Subcutaneous abdominal adipose tissue (tissue), 5 donors: Measurements from ENCODE around the gene ELOVL1.

Experiments
- H3K27ac ChIP-seq: one replicate; pipeline ENCODE4 v1.7.0; 2013; ENCODE audit warnings: low read depth, mild to moderate bottlenecking, inconsistent platforms, low read length, moderate library complexity
- H3K27me3 ChIP-seq, 5 donors: one replicate each; pipeline ENCODE4 v1.7.0; 2013; ENCODE audit warnings: low read length in 5 of 5, inconsistent platforms in 1 of 5; ENCODE audit not compliant: control insufficient read depth in 5 of 5, insufficient read depth in 4 of 5
- H3K36me3 ChIP-seq, 5 donors: one replicate each; pipeline ENCODE4 v1.7.0; 2013; ENCODE audit warnings: low read length in 5 of 5; ENCODE audit not compliant: control insufficient read depth in 5 of 5, insufficient read depth in 5 of 5
- H3K4me1 ChIP-seq, 5 donors: one replicate each; pipeline ENCODE4 v1.7.0; 2013; ENCODE audit warnings: low read length in 5 of 5, mild to moderate bottlenecking in 3 of 5, moderate library complexity in 1 of 5; ENCODE audit not compliant: control insufficient read depth in 5 of 5, insufficient read depth in 5 of 5
- H3K4me3 ChIP-seq, 5 donors: one replicate each; pipeline ENCODE4 v1.7.0; 2013; ENCODE audit warnings: low read length in 5 of 5, low read depth in 1 of 5
- H3K9ac ChIP-seq, 5 donors: one replicate each; pipeline ENCODE4 v1.7.0; 2013; ENCODE audit warnings: low read length in 5 of 5, mild to moderate bottlenecking in 4 of 5, moderate library complexity in 3 of 5
- H3K9me3 ChIP-seq, 5 donors: one replicate each; pipeline ENCODE4 v1.7.0; 2013; ENCODE audit warnings: low read length in 5 of 5; ENCODE audit not compliant: control insufficient read depth in 5 of 5
- donor health status: healthy.
- donor health status: healthy.
- donor health status: healthy.
- donor health status: healthy.
- donor health status: healthy.

The ELOVL1 gene

GRCh38 chr1:43321331-43321891, 46.4 kb downstream of the ELOVL1 start:
- Histone ChIP-seq H3K36me3 (peaks cover 0 to 71% (median 47%) of the 10 kb centered on the region in 5 donors), H3K4me3 (no peak overlapping the region), H3K9me3 (peaks cover 0 to 10% (median 6%) of the 10 kb centered on the region in 5 donors), H3K27me3 (no peaks in the 10 kb centered on the region), H3K9ac (no peak overlapping the region), H3K4me1 (peaks cover 3 to 29% (median 21%) of the 10 kb centered on the region in 5 donors), H3K27ac (no peak overlapping the region)

GRCh38 chr1:43319766-43320165, 48.0 kb downstream of the ELOVL1 start:
- peaks cover 0 to 79% (median 47%) of the 10 kb centered on the region in 5 donors for H3K36me3 ChIP-seq
- no peak overlapping the region for H3K9ac ChIP-seq
- no peak overlapping the region for H3K4me3 ChIP-seq
- peaks cover 0 to 6% (median 3%) of the 10 kb centered on the region in 5 donors for H3K9me3 ChIP-seq
- no peaks in the 10 kb centered on the region for H3K27me3 ChIP-seq
- H3K4me1 ChIP-seq = peaks cover 6 to 44% (median 32%) of the 10 kb centered on the region in 5 donors
- no peak overlapping the region for H3K27ac ChIP-seq

- H3K36me3 ChIP-seq = peaks cover 0 to 74% (median 45%) of the 10 kb centered on the region in 5 donors
- H3K27me3 ChIP-seq = no peaks in the 10 kb centered on the region
- no peak overlapping the region for H3K27ac ChIP-seq
- H3K4me3 ChIP-seq = no peak overlapping the region
- H3K4me1 ChIP-seq = peaks cover 6 to 47% (median 33%) of the 10 kb centered on the region in 5 donors
- H3K9ac ChIP-seq = no peak overlapping the region
- peaks cover 0 to 1% (median 0%) of the 10 kb centered on the region in 5 donors for H3K9me3 ChIP-seq
Measured at GRCh38 chr1:43319288-43319687, 48.5 kb downstream of the ELOVL1 start.

GRCh38 chr1:43318831-43319230, 49.0 kb downstream of the ELOVL1 start:
- no peaks in the 10 kb centered on the region for H3K27me3 ChIP-seq
- H3K9ac ChIP-seq = no peak overlapping the region
- no peaks in the 10 kb centered on the region for H3K9me3 ChIP-seq
- no peak overlapping the region for H3K4me3 ChIP-seq
- H3K4me1 ChIP-seq = peaks cover 6 to 51% (median 37%) of the 10 kb centered on the region in 5 donors
- peaks cover 0 to 71% (median 42%) of the 10 kb centered on the region in 5 donors for H3K36me3 ChIP-seq
- no peak overlapping the region for H3K27ac ChIP-seq

- peaks cover 0 to 74% (median 45%) of the 10 kb centered on the region in 5 donors for H3K36me3 ChIP-seq
- H3K27ac ChIP-seq = no peak overlapping the region
- H3K27me3 ChIP-seq = no peaks in the 10 kb centered on the region
- H3K4me3 ChIP-seq = no peak overlapping the region
- no peak overlapping the region for H3K9ac ChIP-seq
- H3K4me1 ChIP-seq = peaks cover 6 to 59% (median 43%) of the 10 kb centered on the region in 5 donors
- no peaks in the 10 kb centered on the region for H3K9me3 ChIP-seq
Measured at GRCh38 chr1:43317817-43318471, 49.9 kb downstream of the ELOVL1 start.

GRCh38 chr1:43316738-43317520, 50.9 kb downstream of the ELOVL1 start:
- Histone ChIP-seq H3K9me3 (no peaks in the 10 kb centered on the region), H3K4me3 (no peak overlapping the region), H3K27me3 (no peaks in the 10 kb centered on the region), H3K27ac (no peak overlapping the region), H3K4me1 (peaks cover 9 to 68% (median 43%) of the 10 kb centered on the region in 5 donors), H3K36me3 (peaks cover 0 to 75% (median 48%) of the 10 kb centered on the region in 5 donors), H3K9ac (no peak overlapping the region)

GRCh38 chr1:43315963-43316737, 51.7 kb downstream of the ELOVL1 start:
- peaks cover 9 to 76% (median 48%) of the 10 kb centered on the region in 5 donors for H3K4me1 ChIP-seq
- no peaks in the 10 kb centered on the region for H3K27me3 ChIP-seq
- H3K27ac ChIP-seq = no peak overlapping the region
- peaks cover 0 to 73% (median 47%) of the 10 kb centered on the region in 5 donors for H3K36me3 ChIP-seq
- no peak overlapping the region for H3K9ac ChIP-seq
- no peaks in the 10 kb centered on the region for H3K9me3 ChIP-seq
- H3K4me3 ChIP-seq = peak overlapping the region in 1 of 5 donors; percentile 19

- no peaks in the 10 kb centered on the region for H3K9me3 ChIP-seq
- H3K4me1 ChIP-seq = peaks cover 9 to 77% (median 50%) of the 10 kb centered on the region in 5 donors
- no peak overlapping the region for H3K4me3 ChIP-seq
- H3K36me3 ChIP-seq = peaks cover 0 to 72% (median 50%) of the 10 kb centered on the region in 5 donors
- H3K27me3 ChIP-seq = no peaks in the 10 kb centered on the region
- H3K9ac ChIP-seq = no peak overlapping the region
- H3K27ac ChIP-seq = no peak overlapping the region
Measured at GRCh38 chr1:43315481-43315880, 52.3 kb downstream of the ELOVL1 start.

GRCh38 chr1:43314233-43314632, 53.6 kb downstream of the ELOVL1 start:
- Histone ChIP-seq H3K27ac (no peak overlapping the region), H3K27me3 (no peaks in the 10 kb centered on the region), H3K9me3 (no peaks in the 10 kb centered on the region), H3K9ac (no peak overlapping the region), H3K4me1 (peaks cover 9 to 76% (median 50%) of the 10 kb centered on the region in 5 donors), H3K4me3 (no peak overlapping the region), H3K36me3 (peaks cover 0 to 72% (median 52%) of the 10 kb centered on the region in 5 donors)
